ENCODE results near the gene PNMA5.

- TF ChIP-seq, protein P1, sequence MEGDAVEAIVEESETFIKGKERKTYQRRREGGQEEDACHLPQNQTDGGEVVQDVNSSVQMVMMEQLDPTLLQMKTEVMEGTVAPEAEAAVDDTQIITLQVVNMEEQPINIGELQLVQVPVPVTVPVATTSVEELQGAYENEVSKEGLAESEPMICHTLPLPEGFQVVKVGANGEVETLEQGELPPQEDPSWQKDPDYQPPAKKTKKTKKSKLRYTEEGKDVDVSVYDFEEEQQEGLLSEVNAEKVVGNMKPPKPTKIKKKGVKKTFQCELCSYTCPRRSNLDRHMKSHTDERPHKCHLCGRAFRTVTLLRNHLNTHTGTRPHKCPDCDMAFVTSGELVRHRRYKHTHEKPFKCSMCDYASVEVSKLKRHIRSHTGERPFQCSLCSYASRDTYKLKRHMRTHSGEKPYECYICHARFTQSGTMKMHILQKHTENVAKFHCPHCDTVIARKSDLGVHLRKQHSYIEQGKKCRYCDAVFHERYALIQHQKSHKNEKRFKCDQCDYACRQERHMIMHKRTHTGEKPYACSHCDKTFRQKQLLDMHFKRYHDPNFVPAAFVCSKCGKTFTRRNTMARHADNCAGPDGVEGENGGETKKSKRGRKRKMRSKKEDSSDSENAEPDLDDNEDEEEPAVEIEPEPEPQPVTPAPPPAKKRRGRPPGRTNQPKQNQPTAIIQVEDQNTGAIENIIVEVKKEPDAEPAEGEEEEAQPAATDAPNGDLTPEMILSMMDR (IDR thresholded peaks at IDR 0.05; ENCODE audit: control extremely low read depth in 1 of 3, insufficient read depth in 1 of 3, low read depth in 1 of 3, low read length in 3 of 3): no peak
- TF ChIP-seq GABPA (IDR thresholded peaks at IDR 0.05; ENCODE audit: borderline replicate concordance, insufficient read depth, low read length): no peak
- TF ChIP-seq ZNF274 (IDR thresholded peaks at IDR 0.05; ENCODE audit: borderline replicate concordance, extremely low read depth, low read length): no peak
- TF ChIP-seq JUND (IDR thresholded peaks at IDR 0.05; ENCODE audit: low read length): no peak
- TF ChIP-seq PHF8 (conservative IDR thresholded peaks at IDR 0.05; ENCODE audit: low read depth, low read length): no peak
- TF ChIP-seq TEAD4 (IDR thresholded peaks at IDR 0.05; ENCODE audit: low read depth, low read length): no peak
- TF ChIP-seq CBX5 (IDR thresholded peaks at IDR 0.05; ENCODE audit: low read depth, low read length): no peak
- TF ChIP-seq, protein P2, sequence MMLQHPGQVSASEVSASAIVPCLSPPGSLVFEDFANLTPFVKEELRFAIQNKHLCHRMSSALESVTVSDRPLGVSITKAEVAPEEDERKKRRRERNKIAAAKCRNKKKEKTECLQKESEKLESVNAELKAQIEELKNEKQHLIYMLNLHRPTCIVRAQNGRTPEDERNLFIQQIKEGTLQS (IDR thresholded peaks at IDR 0.05; ENCODE audit: insufficient read depth, low read depth, low read length): no peak
Observed at GRCh38 chrX:152950786-152951185, 43.1 kb downstream of the PNMA5 start.
